Subcutaneous adipose tissue (tissue), 4 donors: ENCODE data around the gene THUMPD3. TPM values are rescaled to one million over a fixed set of nuclear protein-coding genes. Genes with fewer than 3 reads are reported as not detected.

Experiments used
- CTCF ChIP-seq: fragments of 450-650 bp; IDR thresholded peaks from one replicate; pipeline ENCODE4 v1.5.1; 2016; ENCODE audit warnings: low read depth, mild to moderate bottlenecking, control low read depth, antibody characterized with exemption, moderate library complexity
- total RNA-seq, 4 donors: library from RNA; depleted of rRNA; stranded (reverse); fragments of >200 nt; gene quantifications; one replicate each; pipeline ENCODE4 v1.1.0, GENCODE V29; 2016

THUMPD3 gene
- total RNA-seq, 4 donors from 2014 or later = 20.7 to 53.8 (median 23.4) TPM

- no peak for TF ChIP-seq CTCF
Measured at GRCh38 chr3:9395570-9396300, 32.9 kb downstream of the THUMPD3 start.

- no peak for TF ChIP-seq CTCF
Measured at GRCh38 chr3:9396301-9396631, 33.4 kb downstream of the THUMPD3 start.

- TF ChIP-seq CTCF = no peak
Measured at GRCh38 chr3:9396632-9397331, 33.9 kb downstream of the THUMPD3 start.

- TF ChIP-seq CTCF = no peak
Measured at GRCh38 chr3:9397332-9397905, 34.6 kb downstream of the THUMPD3 start, which contains the start of gene SETD5. TSS of gene SETD5 (plus strand) at chr3:9397615. CDS start at chr3:9428939, 31,324 bp downstream.

GRCh38 chr3:9397906-9398699, 35.2 kb downstream of the THUMPD3 start:
- no peak for TF ChIP-seq CTCF

GRCh38 chr3:9398700-9399336, 36.0 kb downstream of the THUMPD3 start:
- no peak for TF ChIP-seq CTCF
